Liver (tissue), 9 donors: ENCODE measurements around the gene AMBRA1. TPM values are rescaled to one million over a fixed set of nuclear protein-coding genes. Genes with fewer than 3 reads are reported as not detected.

Source experiments
- DNase-seq: peaks from one replicate; pipeline ENCODE4 v3.0.0-alpha.2; 2017; ENCODE audit warnings: low spot score
- H3K27ac ChIP-seq, 2 donors: one replicate each; pipeline ENCODE4 v1.7.0; 2013; ENCODE audit warnings: inconsistent platforms in 2 of 2, low read length in 2 of 2, control low read depth in 1 of 2, low read depth in 1 of 2, mild to moderate bottlenecking in 1 of 2
- H3K27me3 ChIP-seq, 4 donors: one replicate each; pipeline versions ENCODE4 v1.6.1 to v1.7.0; 2013; ENCODE audit warnings: low read length in 3 of 4, inconsistent platforms in 1 of 4, mild to moderate bottlenecking in 1 of 4, moderate library complexity in 1 of 4; ENCODE audit not compliant: control insufficient read depth in 4 of 4, insufficient read depth in 4 of 4
- H3K36me3 ChIP-seq, 4 donors: one replicate each; pipeline versions ENCODE4 v1.6.1 to v1.7.0; 2013; ENCODE audit warnings: low read length in 3 of 4, mild to moderate bottlenecking in 3 of 4, low read depth in 1 of 4, moderate library complexity in 1 of 4; ENCODE audit not compliant: control insufficient read depth in 4 of 4, insufficient read depth in 3 of 4
- H3K4me1 ChIP-seq, 4 donors: one replicate each; pipeline versions ENCODE4 v1.6.1 to v1.7.0; 2013; ENCODE audit warnings: low read length in 3 of 4, mild to moderate bottlenecking in 3 of 4, moderate library complexity in 1 of 4; ENCODE audit not compliant: control insufficient read depth in 4 of 4, insufficient read depth in 4 of 4
- H3K4me3 ChIP-seq, 3 donors: one replicate each; pipeline versions ENCODE4 v1.6.1 to v1.7.0; 2013; ENCODE audit warnings: low read length in 3 of 3, control low read depth in 1 of 3, low read depth in 1 of 3, mild to moderate bottlenecking in 1 of 3
- H3K9ac ChIP-seq, 2 donors: one replicate each; pipeline ENCODE4 v1.7.0; 2013; ENCODE audit warnings: low read length in 2 of 2, mild to moderate bottlenecking in 2 of 2, moderate library complexity in 2 of 2, control low read depth in 1 of 2, low read depth in 1 of 2
- H3K9me3 ChIP-seq, 4 donors: one replicate each; pipeline versions ENCODE4 v1.6.1 to v1.7.0; 2013; ENCODE audit warnings: low read length in 3 of 4; ENCODE audit not compliant: control insufficient read depth in 4 of 4
- EGR1 ChIP-seq, 2 donors: IDR thresholded peaks; 2 replicates each; pipeline ENCODE4 v1.6.1; 2016 to 2018; ENCODE audit warnings: antibody characterized with exemption in 2 of 2, low read depth in 2 of 2
- FOXA1 ChIP-seq: IDR thresholded peaks from 2 replicates; pipeline ENCODE4 v1.6.1; 2016; ENCODE audit warnings: antibody characterized with exemption
- FOXA2 ChIP-seq: IDR thresholded peaks from 2 replicates; pipeline ENCODE4 v1.6.1; 2016; ENCODE audit warnings: antibody characterized with exemption
- GABPA ChIP-seq, 2 donors: IDR thresholded peaks in 1 of 2; conservative IDR thresholded peaks in 1 of 2; 2 replicates each; pipeline ENCODE4 v1.6.1; 2016; ENCODE audit warnings: antibody characterized with exemption in 2 of 2, mild to moderate bottlenecking in 1 of 2, moderate library complexity in 1 of 2
- HNF4G ChIP-seq: IDR thresholded peaks from 2 replicates; pipeline ENCODE4 v1.6.1; 2016; ENCODE audit warnings: antibody characterized with exemption
- JUND ChIP-seq, 2 donors: IDR thresholded peaks; 2 replicates each; pipeline ENCODE4 v1.6.1; 2016; ENCODE audit warnings: antibody characterized with exemption in 2 of 2
- NR2F2 ChIP-seq: IDR thresholded peaks from 2 replicates; pipeline ENCODE4 v1.6.1; 2016; ENCODE audit warnings: antibody characterized with exemption
- RAD21 ChIP-seq, 2 donors: IDR thresholded peaks; 2 replicates each; pipeline ENCODE4 v1.6.1; 2016; ENCODE audit warnings: antibody characterized with exemption in 2 of 2, mild to moderate bottlenecking in 2 of 2
- SP1 ChIP-seq: IDR thresholded peaks from 2 replicates; pipeline ENCODE4 v1.6.1; 2018; ENCODE audit warnings: antibody characterized with exemption, mild to moderate bottlenecking
- TAF1 ChIP-seq: conservative IDR thresholded peaks from 2 replicates; pipeline ENCODE4 v1.6.1; 2016; ENCODE audit warnings: antibody characterized with exemption, mild to moderate bottlenecking
- YY1 ChIP-seq: IDR thresholded peaks from 2 replicates; pipeline ENCODE4 v1.6.1; 2016; ENCODE audit warnings: antibody characterized with exemption, mild to moderate bottlenecking
- WGBS: extraction: QIAGEN DNeasy Blood & Tissue Kit; methylation state at CpG from one replicate; pipeline ENCODE4 v1.1.7; 2013; 5-methylcytosine and 5-hydroxymethylcytosine counted together
- polyA plus RNA-seq, 2 donors: library from polyadenylated mRNA; stranded (reverse) in 1 of 2; unstranded in 1 of 2; fragments of 200-250 nt in 1 of 2; fragments of >200 nt in 1 of 2; fragmentation: Nextera tagmentation in 1 of 2; extraction: Ambion mirVana in 1 of 2; gene quantifications; one replicate each; pipeline versions ENCODE4 v1.2.1 to v1.2.3, GENCODE V29; 2013 to 2015
- total RNA-seq, 2 donors: library from RNA; depleted of rRNA; stranded (reverse); fragments of >200 nt; gene quantifications; one replicate each; pipeline ENCODE4 v1.2.3, GENCODE V29; 2014
- TF ChIP-seq, protein P1 (sequence below): IDR thresholded peaks from 2 replicates; pipeline ENCODE4 v1.6.1; 2016; ENCODE audit warnings: antibody characterized with exemption
- TF ChIP-seq, protein P2 (sequence below): fragments of 150-350 bp; IDR thresholded peaks from 2 replicates; pipeline ENCODE4 v1.5.1; 2017; ENCODE audit warnings: improper control_type of control experiment, low read depth, low read length; ENCODE audit not compliant: missing input control
- TF ChIP-seq, protein P3 (sequence below): IDR thresholded peaks from 2 replicates; pipeline ENCODE4 v1.6.1; 2016; ENCODE audit warnings: antibody characterized with exemption
- donor health status: healthy.
- donor health status: healthy.
- donor health status: healthy.
- donor health status: healthy.
- donor health status: healthy.

The AMBRA1 gene
- total and polyA plus RNA-seq, 4 donors: 3.7 to 25.7 (median 15.1) TPM

DNA sequence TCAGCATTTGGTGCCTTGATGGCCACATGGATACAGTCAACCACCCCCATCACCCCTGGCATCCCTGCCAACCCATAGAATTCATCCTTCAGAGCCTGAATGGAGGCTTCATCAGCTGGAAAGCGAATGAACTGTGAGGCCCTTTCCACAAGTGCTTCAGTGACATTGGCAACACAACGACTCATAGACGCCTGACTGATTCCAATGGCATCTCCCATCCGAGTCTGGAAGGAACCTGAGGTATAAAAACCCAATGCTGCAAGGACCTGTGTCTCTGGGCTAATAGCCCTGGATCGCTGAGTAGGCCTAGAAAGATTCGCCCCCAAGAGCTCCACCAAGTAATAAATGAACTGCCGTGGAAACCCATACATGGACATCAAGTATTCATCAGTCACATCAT is 21.9 kb upstream of the AMBRA1 start:
- peaks cover 11 to 29% (median 22%) of the 10 kb centered on the region in 4 donors for H3K4me1 ChIP-seq
- H3K27me3 ChIP-seq: no peaks in the 10 kb centered on the region
- no peak for DNase-seq
- no peaks in the 10 kb centered on the region for H3K9me3 ChIP-seq
- no peak overlapping the region for H3K4me3 ChIP-seq
- TF ChIP-seq, protein P1, sequence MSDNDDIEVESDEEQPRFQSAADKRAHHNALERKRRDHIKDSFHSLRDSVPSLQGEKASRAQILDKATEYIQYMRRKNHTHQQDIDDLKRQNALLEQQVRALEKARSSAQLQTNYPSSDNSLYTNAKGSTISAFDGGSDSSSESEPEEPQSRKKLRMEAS: no peak
- TF ChIP-seq FOXA1 (no peak), JUND (IDR thresholded peaks at IDR 0.05) (no peak), YY1 (no peak), NR2F2 (no peak), GABPA (IDR thresholded peaks at IDR 0.05 in 1 of 2, conservative IDR thresholded peaks at IDR 0.05 in 1 of 2) (no peak), FOXA2 (no peak)
- TF ChIP-seq, protein P2, sequence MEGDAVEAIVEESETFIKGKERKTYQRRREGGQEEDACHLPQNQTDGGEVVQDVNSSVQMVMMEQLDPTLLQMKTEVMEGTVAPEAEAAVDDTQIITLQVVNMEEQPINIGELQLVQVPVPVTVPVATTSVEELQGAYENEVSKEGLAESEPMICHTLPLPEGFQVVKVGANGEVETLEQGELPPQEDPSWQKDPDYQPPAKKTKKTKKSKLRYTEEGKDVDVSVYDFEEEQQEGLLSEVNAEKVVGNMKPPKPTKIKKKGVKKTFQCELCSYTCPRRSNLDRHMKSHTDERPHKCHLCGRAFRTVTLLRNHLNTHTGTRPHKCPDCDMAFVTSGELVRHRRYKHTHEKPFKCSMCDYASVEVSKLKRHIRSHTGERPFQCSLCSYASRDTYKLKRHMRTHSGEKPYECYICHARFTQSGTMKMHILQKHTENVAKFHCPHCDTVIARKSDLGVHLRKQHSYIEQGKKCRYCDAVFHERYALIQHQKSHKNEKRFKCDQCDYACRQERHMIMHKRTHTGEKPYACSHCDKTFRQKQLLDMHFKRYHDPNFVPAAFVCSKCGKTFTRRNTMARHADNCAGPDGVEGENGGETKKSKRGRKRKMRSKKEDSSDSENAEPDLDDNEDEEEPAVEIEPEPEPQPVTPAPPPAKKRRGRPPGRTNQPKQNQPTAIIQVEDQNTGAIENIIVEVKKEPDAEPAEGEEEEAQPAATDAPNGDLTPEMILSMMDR: no peak
- H3K27ac ChIP-seq: no peak overlapping the region
- H3K36me3 ChIP-seq: peaks cover 0 to 4% (median 0%) of the 10 kb centered on the region in 4 donors
- H3K9ac ChIP-seq: no peak overlapping the region
- WGBS: 98% methylated on average over 7 of the region's 7 CpGs

DNA sequence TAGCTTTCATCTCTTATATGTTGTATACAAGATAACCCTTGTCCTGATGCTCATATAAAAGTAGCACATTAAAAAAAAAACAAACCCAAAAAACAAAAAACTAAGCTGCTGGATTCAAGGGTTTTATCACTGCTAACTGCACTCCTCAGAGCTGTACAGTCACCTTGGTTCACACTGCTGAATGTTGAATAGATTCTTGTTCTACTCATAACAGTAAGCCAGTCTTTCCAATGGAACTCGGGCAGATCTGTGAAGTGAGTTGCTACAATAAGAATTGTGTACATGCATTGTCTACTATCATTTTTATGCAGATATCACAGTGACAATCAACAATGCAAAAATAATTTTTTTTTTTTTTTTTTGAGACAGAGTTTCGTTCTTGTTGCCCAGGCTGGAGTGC is 18.5 kb upstream of the AMBRA1 start:
- no peak overlapping the region for H3K4me3 ChIP-seq
- no peak overlapping the region for H3K27ac ChIP-seq
- peaks cover 2 to 13% (median 9%) of the 10 kb centered on the region in 4 donors for H3K4me1 ChIP-seq
- 94% methylated on average over 2 of the region's 2 CpGs for WGBS
- H3K9me3 ChIP-seq: no peaks in the 10 kb centered on the region
- H3K36me3 ChIP-seq: no peaks in the 10 kb centered on the region
- DNase-seq: no peak
- TF ChIP-seq SP1 (no peak), HNF4G (no peak), TAF1 (no peak), EGR1 (IDR thresholded peaks at IDR 0.05; ENCODE audit: low read depth in 2 of 2) (no peak), FOXA1 (no peak), YY1 (no peak), RAD21 (IDR thresholded peaks at IDR 0.05) (no peak), FOXA2 (no peak), GABPA (IDR thresholded peaks at IDR 0.05 in 1 of 2, conservative IDR thresholded peaks at IDR 0.05 in 1 of 2) (no peak)
- TF ChIP-seq, protein P2: no peak
- TF ChIP-seq, protein P3, sequence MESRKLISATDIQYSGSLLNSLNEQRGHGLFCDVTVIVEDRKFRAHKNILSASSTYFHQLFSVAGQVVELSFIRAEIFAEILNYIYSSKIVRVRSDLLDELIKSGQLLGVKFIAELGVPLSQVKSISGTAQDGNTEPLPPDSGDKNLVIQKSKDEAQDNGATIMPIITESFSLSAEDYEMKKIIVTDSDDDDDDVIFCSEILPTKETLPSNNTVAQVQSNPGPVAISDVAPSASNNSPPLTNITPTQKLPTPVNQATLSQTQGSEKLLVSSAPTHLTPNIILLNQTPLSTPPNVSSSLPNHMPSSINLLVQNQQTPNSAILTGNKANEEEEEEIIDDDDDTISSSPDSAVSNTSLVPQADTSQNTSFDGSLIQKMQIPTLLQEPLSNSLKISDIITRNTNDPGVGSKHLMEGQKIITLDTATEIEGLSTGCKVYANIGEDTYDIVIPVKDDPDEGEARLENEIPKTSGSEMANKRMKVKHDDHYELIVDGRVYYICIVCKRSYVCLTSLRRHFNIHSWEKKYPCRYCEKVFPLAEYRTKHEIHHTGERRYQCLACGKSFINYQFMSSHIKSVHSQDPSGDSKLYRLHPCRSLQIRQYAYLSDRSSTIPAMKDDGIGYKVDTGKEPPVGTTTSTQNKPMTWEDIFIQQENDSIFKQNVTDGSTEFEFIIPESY: no peak
- H3K9ac ChIP-seq: no peak overlapping the region
- no peaks in the 10 kb centered on the region for H3K27me3 ChIP-seq
